Measurements from ENCODE around the gene RAD51C.
"Not testable (repeated sequence)": the region's sequence is repeated elsewhere in the genome, so short reads cannot be mapped to it uniquely, and the experiment has no call there.

The RAD51C gene

GRCh38 chr17:58684462-58684861 lies 7.9 kb upstream of the RAD51C start:
- not testable (repeated sequence) for DNase-seq

- DNase-seq: no peak
Observed at GRCh38 chr17:58686980-58687379, 5.4 kb upstream of the RAD51C start.

GRCh38 chr17:58688521-58688920 lies 3.9 kb upstream of the RAD51C start:
- no peak for DNase-seq

- DNase-seq: not testable (repeated sequence)
Observed at GRCh38 chr17:58690033-58690432, 2.4 kb upstream of the RAD51C start.

GRCh38 chr17:58691701-58692238 lies 632 bp upstream of the RAD51C start, which contains the start of gene TEX14:
Gene TEX14, minus strand, starts transcription at chr17:58692045. Its CDS starts 40,044 bp downstream, at chr17:58652001.
- no peak for DNase-seq

GRCh38 chr17:58693208-58693607 lies 806 bp downstream of the RAD51C start:
- peak in 1 of 2 experiments; percentile 9 for DNase-seq

- no peak for DNase-seq
Observed at GRCh38 chr17:58693751-58694150, 1.3 kb downstream of the RAD51C start.

- no peak for DNase-seq
Observed at GRCh38 chr17:58694302-58694701, 1.9 kb downstream of the RAD51C start.

GRCh38 chr17:58694826-58695225 lies 2.4 kb downstream of the RAD51C start:
- no peak for DNase-seq

- no peak for DNase-seq
Observed at GRCh38 chr17:58699771-58700170, 7.4 kb downstream of the RAD51C start.

GRCh38 chr17:58702045-58702476 lies 9.7 kb downstream of the RAD51C start:
- DNase-seq: no peak

- no peak for DNase-seq
Observed at GRCh38 chr17:58702708-58703107, 10.3 kb downstream of the RAD51C start.

- DNase-seq: no peak
Observed at GRCh38 chr17:58703137-58703915, 10.9 kb downstream of the RAD51C start.

- no peak for DNase-seq
Observed at GRCh38 chr17:58703916-58704286, 11.5 kb downstream of the RAD51C start.

- DNase-seq: no peak
Observed at GRCh38 chr17:58706351-58707140, 14.1 kb downstream of the RAD51C start.

- DNase-seq: peak; percentile 68 to 71
Observed at GRCh38 chr17:58710948-58711552, 18.6 kb downstream of the RAD51C start.

GRCh38 chr17:58722274-58722673 lies 29.9 kb downstream of the RAD51C start:
- DNase-seq: no peak

- DNase-seq: no peak
Observed at GRCh38 chr17:58722696-58723095, 30.3 kb downstream of the RAD51C start.

GRCh38 chr17:58728798-58729197 lies 36.4 kb downstream of the RAD51C start:
- DNase-seq: no peak

GRCh38 chr17:58730937-58731336 lies 38.5 kb downstream of the RAD51C start:
- no peak for DNase-seq

GRCh38 chr17:58734040-58734439 lies 41.6 kb downstream of the RAD51C start:
- DNase-seq: no peak

- no peak for DNase-seq
Observed at GRCh38 chr17:58734811-58735210, 42.4 kb downstream of the RAD51C start.

GRCh38 chr17:58741121-58741625 lies 48.8 kb downstream of the RAD51C start:
- DNase-seq: no peak

Measured in NCI-H2081 (cell line).